ENCODE results near the gene TFDP2. TPM values are rescaled to one million over a fixed set of nuclear protein-coding genes. Genes with fewer than 3 reads are reported as not detected.

Gene TFDP2
- total RNA-seq, 3 donors from 2014 or later, result 55.9 to 93.5 (median 59.3) TPM

GRCh38 chr3:141945726-141946485 lies 203.4 kb downstream of the TFDP2 start:
- H3K36me3 ChIP-seq, result no peaks in the 10 kb centered on the region
- no peaks in the 10 kb centered on the region for H3K4me1 ChIP-seq
- intact Hi-C loops (cut with DNase I; ENCODE audit: low total_unique reads), result no loop called here
- TF ChIP-seq POLR2AphosphoS5 (IDR thresholded peaks at IDR 0.05), result no peak
- no peak for TF ChIP-seq POLR2A (IDR thresholded peaks at IDR 0.05)
- no peak for TF ChIP-seq CTCF (IDR thresholded peaks at IDR 0.05)
- H3K4me3 ChIP-seq, result no peak overlapping the region
- H3K27me3 ChIP-seq, result no peaks in the 10 kb centered on the region
- no peak for DNase-seq (ENCODE audit: low spot score in 2 of 2)
- H3K27ac ChIP-seq, result no peak overlapping the region
- H3K9me3 ChIP-seq, result no peaks in the 10 kb centered on the region

- Histone ChIP-seq H3K9me3 (no peaks in the 10 kb centered on the region), H3K27me3 (no peaks in the 10 kb centered on the region), H3K4me1 (no peaks in the 10 kb centered on the region), H3K4me3 (no peak overlapping the region), H3K27ac (no peak overlapping the region), H3K36me3 (no peaks in the 10 kb centered on the region)
- TF ChIP-seq POLR2A (IDR thresholded peaks at IDR 0.05) (no peak), CTCF (IDR thresholded peaks at IDR 0.05) (no peak), POLR2AphosphoS5 (IDR thresholded peaks at IDR 0.05) (no peak)
- intact Hi-C loops (cut with DNase I; ENCODE audit: low total_unique reads), result no loop called here
- no peak for DNase-seq (ENCODE audit: low spot score in 2 of 2)
These were observed 207.3 kb downstream of the TFDP2 start for GRCh38 chr3:141942006-141942405.

GRCh38 chr3:141941093-141941492 lies 208.3 kb downstream of the TFDP2 start:
- TF ChIP-seq POLR2A (IDR thresholded peaks at IDR 0.05) (no peak), POLR2AphosphoS5 (IDR thresholded peaks at IDR 0.05) (no peak), CTCF (IDR thresholded peaks at IDR 0.05) (no peak)
- Histone ChIP-seq H3K27me3 (no peaks in the 10 kb centered on the region), H3K36me3 (no peaks in the 10 kb centered on the region), H3K27ac (peak overlapping the region; percentile 43 to 69), H3K4me1 (no peaks in the 10 kb centered on the region), H3K4me3 (no peak overlapping the region), H3K9me3 (no peaks in the 10 kb centered on the region)
- intact Hi-C loops (cut with DNase I; ENCODE audit: low total_unique reads), result no loop called here
- no peak for DNase-seq (ENCODE audit: low spot score in 2 of 2)

GRCh38 chr3:141940194-141940776 lies 209.1 kb downstream of the TFDP2 start:
- H3K27me3 ChIP-seq, result no peaks in the 10 kb centered on the region
- no peak overlapping the region for H3K4me3 ChIP-seq
- peak; percentile 86 to 93 for DNase-seq (ENCODE audit: low spot score in 2 of 2)
- peak overlapping the region; percentile 43 to 69 for H3K27ac ChIP-seq
- H3K36me3 ChIP-seq, result no peaks in the 10 kb centered on the region
- no peaks in the 10 kb centered on the region for H3K9me3 ChIP-seq
- no peaks in the 10 kb centered on the region for H3K4me1 ChIP-seq
- TF ChIP-seq POLR2A (IDR thresholded peaks at IDR 0.05) (no peak), CTCF (IDR thresholded peaks at IDR 0.05) (no peak), POLR2AphosphoS5 (IDR thresholded peaks at IDR 0.05) (peak in 1 of 3 donors; percentile 30)
- intact Hi-C loops (cut with DNase I; ENCODE audit: low total_unique reads), result no loop called here

GRCh38 chr3:141939759-141940158 lies 209.6 kb downstream of the TFDP2 start:
- H3K4me1 ChIP-seq, result no peaks in the 10 kb centered on the region
- no peaks in the 10 kb centered on the region for H3K9me3 ChIP-seq
- peak overlapping the region; percentile 43 to 69 for H3K27ac ChIP-seq
- H3K4me3 ChIP-seq, result no peak overlapping the region
- DNase-seq (ENCODE audit: low spot score in 2 of 2), result no peak
- intact Hi-C loops (cut with DNase I; ENCODE audit: low total_unique reads), result no loop called here
- no peaks in the 10 kb centered on the region for H3K27me3 ChIP-seq
- TF ChIP-seq POLR2A (IDR thresholded peaks at IDR 0.05) (no peak), CTCF (IDR thresholded peaks at IDR 0.05) (no peak), POLR2AphosphoS5 (IDR thresholded peaks at IDR 0.05) (no peak)
- no peaks in the 10 kb centered on the region for H3K36me3 ChIP-seq
